Cardiac septum (tissue), 1 donor: ENCODE results near the gene LAMP1. TPM values are rescaled to one million over a fixed set of nuclear protein-coding genes. Genes with fewer than 3 reads are reported as not detected.

Source experiments
- DNase-seq: peaks from one replicate; pipeline ENCODE4 v3.0.0-alpha.2; 2020; ENCODE audit warnings: low spot score
- intact Hi-C: fragments of 100-400 bp; cut with DNase I; formaldehyde crosslinking; loops from one replicate; pipeline ENCODE4 v1.14.0; 2022
- total RNA-seq: library from RNA; stranded (reverse); fragmentation: NEBNext Ultra II Directional; extraction: Animal tissue kit (Norgen Biotek cat#: 25700); gene quantifications from one replicate; pipeline ENCODE4 v1.2.1, GENCODE V29; 2021
- donor health status: DM: no; HTN: no; CAD: no.

The LAMP1 gene
- total RNA-seq, 1 donor from 2014 or later = 91.4 TPM

- no peak for DNase-seq
- intact Hi-C loops = no loop called here
These were observed 52.5 kb downstream of the LAMP1 start for GRCh38 chr13:113349491-113349890.

- intact Hi-C loops = no loop called here
- no peak for DNase-seq
These were observed 53.3 kb downstream of the LAMP1 start for GRCh38 chr13:113350065-113350937.

DNA sequence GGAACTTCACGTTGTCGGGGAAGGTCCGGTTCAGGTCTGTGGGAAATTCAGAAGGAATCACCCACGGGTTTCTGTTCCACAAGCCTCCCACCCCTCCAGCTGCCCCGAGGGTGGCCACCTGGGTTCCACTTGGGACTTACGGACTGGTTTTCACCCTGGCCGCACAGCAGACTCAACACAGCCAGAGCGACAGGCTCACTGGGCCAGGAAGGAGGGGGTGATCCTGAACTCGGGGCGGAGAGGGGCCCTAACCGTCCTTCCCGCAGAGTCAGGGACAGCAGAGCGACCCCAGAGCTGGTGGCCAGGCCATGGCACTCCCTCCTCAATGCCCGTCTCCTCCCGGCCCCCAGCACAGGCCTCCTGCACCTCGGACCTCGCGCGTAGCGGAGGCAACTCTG is 53.9 kb downstream of the LAMP1 start:
- intact Hi-C loops = no loop called here
- DNase-seq = no peak

- no peak for DNase-seq
- intact Hi-C loops = no loop called here
These were observed 54.5 kb downstream of the LAMP1 start for GRCh38 chr13:113351514-113352026.

GRCh38 chr13:113353254-113353653 is 56.2 kb downstream of the LAMP1 start:
- DNase-seq = no peak
- intact Hi-C loops = no loop called here

DNA sequence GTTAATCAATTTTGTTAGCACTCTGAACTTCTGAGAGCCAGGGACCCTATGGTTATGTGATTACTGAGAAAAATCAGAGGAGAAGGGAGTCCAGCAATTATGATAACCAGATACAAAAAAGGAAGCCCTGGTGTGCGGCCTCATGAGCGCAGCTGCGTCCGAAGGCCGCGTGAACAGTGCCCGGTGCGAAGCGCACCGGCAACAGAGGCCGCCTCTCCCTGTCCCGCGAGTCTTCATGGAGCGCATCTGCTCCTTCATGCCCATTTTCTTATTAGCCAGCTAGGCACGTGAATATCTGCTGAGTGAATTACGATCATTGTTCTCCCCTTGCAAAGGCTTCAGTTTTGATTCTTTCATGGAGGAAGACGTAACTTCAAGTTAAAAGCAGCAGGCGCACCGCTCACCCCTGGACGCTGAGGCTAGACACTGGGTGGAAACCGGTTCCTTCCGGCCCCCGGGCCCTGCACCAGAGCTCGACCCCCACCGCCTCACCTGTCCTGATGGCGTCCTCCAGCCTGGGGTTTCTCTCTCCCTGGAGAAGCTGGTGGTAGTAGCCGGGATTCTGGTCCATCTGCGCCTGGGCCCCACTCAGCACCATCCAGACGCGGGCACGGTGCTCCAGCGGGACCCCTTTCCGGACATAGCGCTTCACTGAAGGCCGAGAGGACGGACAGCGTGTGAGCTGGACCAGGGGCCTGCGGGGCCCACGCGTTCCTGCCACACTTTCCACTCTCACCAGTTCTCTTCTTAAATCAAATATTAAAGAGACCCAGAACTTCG is 58.0 kb downstream of the LAMP1 start:
- intact Hi-C loops = no loop called here
- DNase-seq = no peak

DNA sequence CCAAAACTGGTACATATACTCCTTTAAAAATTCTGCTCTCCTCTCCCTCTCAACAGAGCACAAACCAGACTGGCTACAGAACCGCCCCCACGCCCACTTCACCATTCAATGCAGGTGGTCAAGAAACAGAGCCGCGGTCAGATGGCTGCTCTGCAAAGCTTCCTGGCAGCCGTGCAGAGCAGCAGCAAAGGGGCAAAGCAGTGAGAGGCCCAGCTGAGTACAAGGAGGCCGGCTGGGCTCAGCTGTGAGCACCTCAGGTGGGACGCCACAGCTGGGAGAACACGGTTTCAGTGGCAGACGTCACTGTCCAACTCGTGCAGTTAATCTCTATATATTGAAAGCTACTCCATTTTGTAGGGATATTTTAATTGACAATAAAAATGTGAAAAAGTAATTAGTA is 58.6 kb downstream of the LAMP1 start:
- no peak for DNase-seq
- intact Hi-C loops = no loop called here

DNA sequence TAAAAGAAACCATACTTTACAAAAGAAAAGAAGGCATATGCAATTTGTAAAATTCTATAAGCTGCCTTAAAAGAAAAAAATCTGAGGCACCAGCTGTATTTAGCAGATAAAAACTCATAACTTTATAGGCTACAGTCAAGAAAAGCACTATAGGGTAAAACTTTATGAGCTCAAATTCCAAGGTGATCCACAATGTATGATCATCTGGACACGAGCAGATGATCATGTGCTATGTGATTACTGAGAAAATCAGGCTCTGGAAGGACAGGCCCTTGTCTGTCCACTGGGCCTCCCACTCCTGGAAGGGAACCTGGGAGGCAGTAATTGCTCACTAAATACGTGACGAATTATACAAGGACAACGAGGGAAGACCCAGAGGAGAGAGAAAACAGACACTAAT is 59.6 kb downstream of the LAMP1 start:
- intact Hi-C loops = no loop called here

GRCh38 chr13:113357529-113357928 is 60.5 kb downstream of the LAMP1 start:
- no peak for DNase-seq
- intact Hi-C loops = no loop called here

More for the DNA sequence above, 59.6 kb downstream of the LAMP1 start:
- DNase-seq = no peak

DNA sequence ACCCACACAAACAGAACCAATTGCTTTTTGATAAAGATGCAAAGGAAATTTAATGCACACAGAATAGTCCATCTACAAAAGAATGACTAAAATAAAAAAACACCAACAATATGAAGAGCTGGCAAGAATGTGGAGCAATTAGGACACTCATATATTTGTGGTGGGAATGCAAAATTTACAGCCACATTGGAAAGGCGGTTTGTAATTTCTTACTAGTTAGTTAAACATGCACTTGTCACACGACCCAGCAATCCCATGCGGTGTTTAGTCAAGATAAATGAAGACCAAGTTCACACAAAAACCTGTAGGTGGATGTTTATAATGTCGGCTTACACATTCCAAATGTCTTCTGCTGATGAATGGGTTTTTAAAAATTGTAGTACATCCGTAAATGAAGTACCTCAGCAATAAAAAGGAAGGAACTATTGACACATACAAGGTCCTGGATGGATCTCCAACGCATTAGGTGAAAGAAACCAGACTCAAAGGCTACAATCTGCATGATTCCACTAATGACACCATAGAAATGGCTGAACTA is 61.7 kb downstream of the LAMP1 start:
- intact Hi-C loops = no loop called here
- DNase-seq = no peak

DNA sequence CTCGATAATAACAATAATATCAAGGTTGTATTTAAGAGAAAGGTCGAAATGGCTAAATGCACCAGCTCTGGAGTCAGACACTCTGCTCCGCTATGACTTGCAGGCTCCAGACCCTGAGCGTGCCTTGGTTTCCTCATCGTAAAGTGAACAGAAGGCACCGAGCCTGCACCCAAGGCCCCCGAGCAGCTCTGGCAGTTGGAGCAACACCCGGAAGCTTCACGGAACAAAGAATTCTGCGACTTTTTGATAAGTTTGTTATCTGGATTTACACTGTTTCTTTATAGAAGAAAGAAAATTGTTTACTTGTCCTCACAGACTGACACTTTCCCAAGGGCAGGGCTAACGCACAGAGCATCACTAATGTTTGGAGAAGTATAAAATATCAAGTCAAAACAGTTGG is 62.5 kb downstream of the LAMP1 start:
- no peak for DNase-seq
- intact Hi-C loops = no loop called here

GRCh38 chr13:113360446-113360845 is 63.4 kb downstream of the LAMP1 start:
- DNase-seq = no peak
- intact Hi-C loops = no loop called here

GRCh38 chr13:113361406-113361805 is 64.4 kb downstream of the LAMP1 start:
- DNase-seq = no peak
- intact Hi-C loops = no loop called here

DNA sequence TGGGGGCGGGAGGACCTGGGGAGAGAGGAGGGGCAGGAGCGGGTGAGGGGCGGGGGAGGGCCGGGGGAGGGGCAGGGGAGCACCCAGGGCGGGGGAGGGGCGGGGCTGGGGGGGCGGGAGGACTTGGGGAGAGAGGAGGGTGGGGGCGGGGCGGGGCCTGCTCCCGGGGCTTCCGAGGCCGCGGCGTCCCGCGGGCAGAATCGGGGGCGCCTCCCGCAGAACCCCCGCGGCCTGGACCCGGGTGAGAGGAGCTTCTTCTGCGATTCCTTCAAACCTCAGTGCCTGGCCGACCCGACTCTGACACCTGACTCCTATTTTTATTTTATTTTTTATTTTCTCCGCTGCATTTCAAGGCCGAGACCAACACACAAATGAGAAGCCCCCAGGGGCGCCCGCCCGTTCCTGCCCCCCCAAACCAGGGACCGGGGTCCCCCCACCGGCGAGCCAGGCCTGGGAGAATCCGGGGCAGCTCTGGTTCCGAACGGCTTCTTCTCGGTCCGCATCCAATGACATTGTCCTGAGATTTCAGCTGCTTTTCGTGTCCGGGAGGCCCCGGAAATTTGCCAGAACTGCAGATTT is 67.4 kb downstream of the LAMP1 start:
- intact Hi-C loops = no loop called here
- DNase-seq = no peak

DNA sequence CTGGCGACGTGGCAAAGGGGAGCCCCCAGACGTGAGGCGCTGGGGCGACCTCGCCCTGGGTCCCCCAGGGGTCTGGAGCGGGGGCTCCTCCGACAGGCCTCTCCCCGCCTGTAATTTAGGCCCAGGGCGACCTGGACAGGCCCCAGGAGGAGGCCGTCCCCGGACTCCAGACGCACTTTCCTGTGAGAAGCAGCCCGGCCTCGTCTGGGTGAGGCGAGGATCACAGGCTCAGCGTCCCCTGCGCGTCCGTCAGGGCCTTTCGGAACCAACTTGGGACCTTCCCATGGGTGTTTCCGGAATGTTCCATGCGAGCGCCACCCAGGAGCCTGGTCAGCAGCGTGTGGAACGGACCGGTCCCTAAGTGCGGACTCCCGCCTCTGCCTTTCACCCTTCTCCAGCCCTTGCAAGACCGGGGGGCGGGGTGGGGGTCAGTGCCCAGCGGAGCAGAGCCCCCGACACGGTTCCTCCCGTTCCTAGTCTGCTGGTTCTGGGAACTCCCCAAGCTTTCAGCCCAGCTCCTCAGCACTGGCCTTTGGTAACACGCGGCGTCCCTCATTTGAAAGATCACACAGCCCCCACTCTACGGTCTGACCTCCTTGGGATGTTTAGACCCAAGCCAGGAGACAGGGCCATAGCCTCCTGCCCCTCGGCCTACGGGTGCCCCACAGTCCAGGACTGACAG is 68.0 kb downstream of the LAMP1 start:
- no peak for DNase-seq

GRCh38 chr13:113365583-113365970 is 68.5 kb downstream of the LAMP1 start:
- intact Hi-C loops = no loop called here
- DNase-seq = no peak

More for the DNA sequence above, 68.0 kb downstream of the LAMP1 start:
- intact Hi-C loops = no loop called here

DNA sequence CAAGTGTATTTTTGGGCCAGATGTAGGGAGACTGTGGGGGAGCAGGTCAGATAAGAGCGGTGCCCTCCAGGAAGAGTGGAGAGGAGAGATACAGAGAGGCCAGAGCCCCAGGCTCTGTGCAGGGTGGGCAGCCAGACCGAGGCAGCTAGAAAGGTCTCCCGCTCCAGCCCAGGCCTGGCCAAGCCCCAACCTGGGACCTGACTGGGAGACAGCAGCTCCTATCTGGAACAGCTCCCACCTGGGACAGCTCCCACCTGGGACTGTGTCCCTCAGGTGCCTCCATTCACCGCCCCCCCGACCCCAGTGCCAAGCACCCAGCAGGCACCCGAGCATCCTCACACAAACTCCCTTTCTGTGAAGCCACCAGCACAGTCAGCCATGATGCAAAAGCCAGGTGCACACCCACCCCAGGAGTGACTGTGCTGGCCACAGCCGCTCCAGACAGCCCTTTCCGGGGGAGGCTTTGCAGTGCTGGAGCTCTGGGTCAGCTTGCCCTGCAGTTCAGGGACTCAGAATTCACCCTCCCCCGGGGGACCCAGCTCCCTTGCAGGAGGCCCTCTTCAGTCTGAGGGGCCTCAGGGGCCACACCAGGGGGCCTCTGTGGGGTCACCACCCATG is 69.0 kb downstream of the LAMP1 start:
- intact Hi-C loops = no loop called here
- no peak for DNase-seq

DNA sequence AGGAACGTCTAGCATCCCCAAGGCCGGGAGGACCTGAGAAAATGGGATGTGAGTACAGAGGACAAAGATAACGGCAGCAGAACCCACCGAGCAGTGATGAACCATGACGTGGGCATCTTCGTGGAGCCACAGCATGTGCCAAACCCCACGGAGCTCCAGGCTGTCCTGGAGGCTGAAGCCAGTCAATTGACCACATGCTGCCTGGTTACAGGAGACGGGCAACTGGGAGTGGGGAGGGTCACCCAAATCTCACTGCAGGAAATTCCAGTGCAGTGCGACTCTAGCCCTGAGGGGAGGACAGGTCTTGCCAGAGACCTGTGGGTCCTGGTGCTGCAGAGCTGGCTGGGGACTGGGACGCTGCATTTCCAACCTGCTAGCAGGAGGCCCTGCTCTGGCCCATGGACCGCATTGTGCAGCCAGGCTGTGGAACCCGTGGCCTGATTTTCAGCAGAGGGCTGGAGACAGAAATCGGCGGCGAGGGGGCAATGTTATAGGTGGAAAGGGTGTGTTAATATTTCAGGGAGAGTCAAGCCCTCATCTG is 70.1 kb downstream of the LAMP1 start:
- intact Hi-C loops = no loop called here
- DNase-seq = no peak

- DNase-seq = no peak
- intact Hi-C loops = no loop called here
These were observed 70.7 kb downstream of the LAMP1 start for GRCh38 chr13:113367771-113368170.
